Measurements from ENCODE around the gene FOSL2.

Gene FOSL2

GRCh38 chr2:28428486-28428885 lies 35.8 kb downstream of the FOSL2 start:
- TF ChIP-seq CTCF (IDR thresholded peaks at IDR 0.05; ENCODE audit: low read depth, low read length, missing control alignments), result no peak
- in situ Hi-C loops (cut with HindIII; ENCODE audit: low sequenced_read_pairs), result loop anchor here (5.0 kb wide), 1 partner anchor 49 kb away; no protein-coding TSS in a partner anchor
- no peak for DNase-seq (ENCODE audit: low read depth)
- H3K4me3 ChIP-seq (ENCODE audit: low read depth, low read length), result no peak overlapping the region

- TF ChIP-seq CTCF (IDR thresholded peaks at IDR 0.05; ENCODE audit: low read depth, low read length, missing control alignments), result no peak
- in situ Hi-C loops (cut with HindIII; ENCODE audit: low sequenced_read_pairs), result loop anchor here (5.0 kb wide), 1 partner anchor 47 kb away; no protein-coding TSS in a partner anchor
- DNase-seq (ENCODE audit: low read depth), result no peak
- H3K4me3 ChIP-seq (ENCODE audit: low read depth, low read length), result no peak overlapping the region
These were observed 37.1 kb downstream of the FOSL2 start for GRCh38 chr2:28429636-28430376.

GRCh38 chr2:28430377-28430765 lies 37.7 kb downstream of the FOSL2 start:
- in situ Hi-C loops (cut with HindIII; ENCODE audit: low sequenced_read_pairs), result no loop called here
- TF ChIP-seq CTCF (IDR thresholded peaks at IDR 0.05; ENCODE audit: low read depth, low read length, missing control alignments), result no peak
- H3K4me3 ChIP-seq (ENCODE audit: low read depth, low read length), result no peak overlapping the region
- no peak for DNase-seq (ENCODE audit: low read depth)

- no peak overlapping the region for H3K4me3 ChIP-seq (ENCODE audit: low read depth, low read length)
- no peak for DNase-seq (ENCODE audit: low read depth)
- in situ Hi-C loops (cut with HindIII; ENCODE audit: low sequenced_read_pairs), result no loop called here
These were observed 38.2 kb downstream of the FOSL2 start for GRCh38 chr2:28430788-28431418.

DNA sequence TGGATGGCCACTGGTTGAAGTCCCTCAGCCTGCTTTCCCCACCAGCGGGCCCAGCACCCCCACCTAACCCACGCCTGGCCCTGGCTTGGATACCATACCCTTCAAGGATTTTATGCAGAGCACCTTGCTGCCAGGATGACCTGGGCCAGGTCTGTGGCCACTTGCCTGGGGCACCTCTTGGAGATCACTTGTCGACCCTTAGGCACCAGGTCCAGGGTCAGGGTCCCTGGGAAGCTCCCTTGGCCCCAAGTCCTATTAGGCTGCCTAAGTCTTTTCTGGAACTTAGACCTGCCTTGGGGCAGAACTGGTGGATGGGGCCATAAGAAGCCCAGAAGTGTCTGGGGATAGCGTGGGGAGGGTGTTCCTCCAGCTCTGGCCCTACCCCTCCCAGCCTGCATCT lies 39.1 kb downstream of the FOSL2 start:
- no peak for TF ChIP-seq CTCF (IDR thresholded peaks at IDR 0.05; ENCODE audit: low read depth, low read length, missing control alignments)
- in situ Hi-C loops (cut with HindIII; ENCODE audit: low sequenced_read_pairs), result no loop called here
- DNase-seq (ENCODE audit: low read depth), result no peak
- H3K4me3 ChIP-seq (ENCODE audit: low read depth, low read length), result no peak overlapping the region

More at GRCh38 chr2:28430788-28431418, 38.2 kb downstream of the FOSL2 start:
- TF ChIP-seq CTCF (IDR thresholded peaks at IDR 0.05; ENCODE audit: low read depth, low read length, missing control alignments), result no peak

GRCh38 chr2:28432362-28432761 lies 39.7 kb downstream of the FOSL2 start:
- TF ChIP-seq CTCF (IDR thresholded peaks at IDR 0.05; ENCODE audit: low read depth, low read length, missing control alignments), result no peak
- no peak overlapping the region for H3K4me3 ChIP-seq (ENCODE audit: low read depth, low read length)
- in situ Hi-C loops (cut with HindIII; ENCODE audit: low sequenced_read_pairs), result no loop called here
- no peak for DNase-seq (ENCODE audit: low read depth)
